Glutamatergic neuron (in vitro differentiated cells): ENCODE data around the gene IL1RAPL2. TPM values are rescaled to one million over a fixed set of nuclear protein-coding genes. Genes with fewer than 3 reads are reported as not detected.

Experiments
- DNase-seq: peaks from one replicate; pipeline ENCODE4 v3.0.0; 2022
- H3K27ac Mint-ChIP-seq: one replicate; pipeline ENCODE4 v1.8.0; 2020; ENCODE audit warnings: mild to moderate bottlenecking, mixed read lengths, inconsistent platforms; ENCODE audit not compliant: unreplicated experiment
- H3K27me3 Mint-ChIP-seq: one replicate; pipeline ENCODE4 v1.8.0; 2020; ENCODE audit warnings: mild to moderate bottlenecking, moderate library complexity, mixed read lengths, inconsistent platforms; ENCODE audit not compliant: unreplicated experiment
- H3K36me3 Mint-ChIP-seq: one replicate; pipeline ENCODE4 v1.8.0; 2020; ENCODE audit warnings: mild to moderate bottlenecking, mixed read lengths, inconsistent platforms; ENCODE audit not compliant: unreplicated experiment
- H3K4me1 Mint-ChIP-seq: one replicate; pipeline ENCODE4 v1.8.0; 2020; ENCODE audit warnings: mild to moderate bottlenecking, low read depth, mixed read lengths, inconsistent platforms; ENCODE audit not compliant: unreplicated experiment
- H3K4me3 Mint-ChIP-seq: one replicate; pipeline ENCODE4 v1.8.0; 2020; ENCODE audit warnings: mild to moderate bottlenecking, mixed read lengths, inconsistent platforms; ENCODE audit not compliant: unreplicated experiment
- H3K9me3 Mint-ChIP-seq: one replicate; pipeline ENCODE4 v1.8.0; 2020; ENCODE audit warnings: mild to moderate bottlenecking, moderate library complexity, mixed read lengths, inconsistent platforms; ENCODE audit not compliant: unreplicated experiment
- CTCF ChIP-seq: fragments of 200-600 bp; sonication (generic); IDR thresholded peaks from one replicate; pipeline ENCODE4 v1.5.0; 2021; ENCODE audit not compliant: partially characterized antibody, unreplicated experiment
- total RNA-seq: library from RNA; stranded (reverse); fragmentation: NEBNext Ultra II Directional; extraction: Animal tissue kit (Norgen Biotek cat#: 25700); gene quantifications from one replicate; pipeline ENCODE4 v1.2.1, GENCODE V29; 2021; ENCODE audit not compliant: unreplicated experiment

Gene IL1RAPL2
- total RNA-seq, 1 donor from 2014 or later: 0.76 TPM

- no peak overlapping the region for H3K4me3 Mint-ChIP-seq
- H3K36me3 Mint-ChIP-seq: no peaks in the 10 kb centered on the region
- TF ChIP-seq CTCF: no peak
- DNase-seq: no peak
- H3K27ac Mint-ChIP-seq: no peak overlapping the region
- peaks cover 1% of the 10 kb centered on the region for H3K27me3 Mint-ChIP-seq
- peaks cover 1% of the 10 kb centered on the region for H3K9me3 Mint-ChIP-seq
- no peaks in the 10 kb centered on the region for H3K4me1 Mint-ChIP-seq
Observed at GRCh38 chrX:105527759-105528158, 961.8 kb downstream of the IL1RAPL2 start.

- no peak for DNase-seq
- H3K27ac Mint-ChIP-seq: no peak overlapping the region
- H3K27me3 Mint-ChIP-seq: no peaks in the 10 kb centered on the region
- TF ChIP-seq CTCF: no peak
- no peaks in the 10 kb centered on the region for H3K4me1 Mint-ChIP-seq
- H3K4me3 Mint-ChIP-seq: no peak overlapping the region
- H3K36me3 Mint-ChIP-seq: no peaks in the 10 kb centered on the region
- H3K9me3 Mint-ChIP-seq: peaks cover 1% of the 10 kb centered on the region
Observed at GRCh38 chrX:105533951-105534350, 968.0 kb downstream of the IL1RAPL2 start.

- Mint-ChIP-seq H3K9me3 (no peaks in the 10 kb centered on the region), H3K4me1 (no peaks in the 10 kb centered on the region), H3K4me3 (no peak overlapping the region), H3K27me3 (no peaks in the 10 kb centered on the region), H3K27ac (no peak overlapping the region), H3K36me3 (no peaks in the 10 kb centered on the region)
- no peak for TF ChIP-seq CTCF
- no peak for DNase-seq
Observed at GRCh38 chrX:105543283-105543682, 977.3 kb downstream of the IL1RAPL2 start.

GRCh38 chrX:105550043-105550663 lies 984.2 kb downstream of the IL1RAPL2 start:
- Mint-ChIP-seq H3K4me3 (no peak overlapping the region), H3K9me3 (no peaks in the 10 kb centered on the region), H3K27ac (no peak overlapping the region), H3K36me3 (no peaks in the 10 kb centered on the region), H3K4me1 (peaks cover 3% of the 10 kb centered on the region), H3K27me3 (no peaks in the 10 kb centered on the region)
- no peak for TF ChIP-seq CTCF
- no peak for DNase-seq

- Mint-ChIP-seq H3K9me3 (no peaks in the 10 kb centered on the region), H3K27me3 (no peaks in the 10 kb centered on the region), H3K27ac (peak overlapping the region; percentile 49), H3K36me3 (no peaks in the 10 kb centered on the region), H3K4me1 (peaks cover 3% of the 10 kb centered on the region), H3K4me3 (no peak overlapping the region)
- DNase-seq: no peak
- no peak for TF ChIP-seq CTCF
Observed at GRCh38 chrX:105552395-105552794, 986.4 kb downstream of the IL1RAPL2 start.
